ENCODE results near the gene EMC9. TPM values are rescaled to one million over a fixed set of nuclear protein-coding genes. Genes with fewer than 3 reads are reported as not detected.

Gene EMC9
- total RNA-seq, 6 donors from 2014 or later: 8.6 to 13.8 (median 12.0) TPM

DNA sequence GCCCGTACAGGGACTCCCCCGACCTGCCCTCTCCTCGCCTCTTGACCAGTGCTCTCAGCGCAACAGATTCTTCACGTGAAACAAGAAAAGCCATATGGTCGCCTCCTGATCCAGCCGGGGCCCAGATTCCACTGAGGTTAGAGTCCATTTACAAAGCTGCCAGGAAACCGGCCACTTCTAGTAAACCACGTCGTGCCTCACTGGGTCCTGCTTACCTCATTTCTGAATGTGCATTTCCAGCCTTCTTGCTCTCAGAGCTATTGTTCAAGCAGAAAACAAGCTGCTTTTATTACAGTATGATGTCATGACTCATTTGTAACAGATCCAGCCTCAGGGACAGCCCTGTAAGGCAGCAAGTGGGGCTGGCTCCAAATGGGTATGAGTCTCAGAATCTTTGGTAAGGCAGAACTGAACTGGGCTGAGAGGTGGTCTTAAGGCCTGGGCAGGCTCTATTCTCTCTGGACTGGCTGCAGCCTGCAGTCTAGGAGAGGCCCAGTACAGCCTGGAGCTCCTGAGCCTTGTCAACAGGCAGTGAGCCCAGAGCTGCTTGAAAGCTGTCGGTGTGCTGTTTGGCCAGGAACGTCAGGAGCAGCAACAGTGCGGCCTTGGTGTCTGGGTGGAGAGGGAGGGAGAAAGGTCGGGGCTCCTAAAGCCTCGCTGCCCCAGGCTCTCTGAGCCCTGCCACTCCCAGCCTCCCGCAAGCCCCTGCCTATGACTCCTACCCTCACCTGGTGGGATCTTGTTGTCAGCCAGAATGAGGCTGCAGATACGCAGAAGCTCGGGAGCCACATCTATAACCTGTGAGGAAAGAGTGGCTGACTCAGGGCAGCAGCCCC, 38.8 kb upstream of the EMC9 start:
- no peaks in the 10 kb centered on the region for H3K27me3 ChIP-seq
- no peak overlapping the region for H3K4me3 ChIP-seq
- no peaks in the 10 kb centered on the region for H3K9me3 ChIP-seq
- H3K36me3 ChIP-seq: peaks cover 14 to 98% (median 91%) of the 10 kb centered on the region in 4 donors
- DNase-seq: no peak
- no peak overlapping the region for H3K27ac ChIP-seq
- 89 to 90% methylated on average over 17 to 18 of the region's 18 CpGs for WGBS, 2 donors
- TF ChIP-seq EP300 (IDR thresholded peaks at IDR 0.05): no peak
- no peak for TF ChIP-seq POLR2AphosphoS5 (IDR thresholded peaks at IDR 0.05)
- TF ChIP-seq CTCF (IDR thresholded peaks at IDR 0.05): no peak
- TF ChIP-seq POLR2A (IDR thresholded peaks at IDR 0.05): no peak
- ATAC-seq (ENCODE audit: low FRiP score in 2 of 2): peak in 1 of 2 donors; percentile 44
- H3K4me1 ChIP-seq: no peaks in the 10 kb centered on the region

GRCh38 chr14:24179294-24179960, 38.0 kb upstream of the EMC9 start:
- Histone ChIP-seq H3K4me3 (no peak overlapping the region), H3K9me3 (no peaks in the 10 kb centered on the region), H3K4me1 (no peaks in the 10 kb centered on the region), H3K36me3 (peaks cover 14 to 95% (median 88%) of the 10 kb centered on the region in 4 donors), H3K27me3 (no peaks in the 10 kb centered on the region), H3K27ac (no peak overlapping the region)
- ATAC-seq (ENCODE audit: low FRiP score in 2 of 2) (no peak), DNase-seq (no peak)
- TF ChIP-seq EP300 (IDR thresholded peaks at IDR 0.05): no peak
- TF ChIP-seq POLR2AphosphoS5 (IDR thresholded peaks at IDR 0.05): no peak
- TF ChIP-seq POLR2A (IDR thresholded peaks at IDR 0.05): no peak
- TF ChIP-seq CTCF (IDR thresholded peaks at IDR 0.05): no peak
- 90 to 91% methylated on average over 6 to 13 of the region's 14 CpGs for WGBS, 2 donors

- 85 to 90% methylated on average over 10 to 12 of the region's 12 CpGs for WGBS, 2 donors
- Histone ChIP-seq H3K4me3 (no peak overlapping the region), H3K9me3 (no peaks in the 10 kb centered on the region), H3K36me3 (peaks cover 14 to 89% (median 83%) of the 10 kb centered on the region in 4 donors), H3K4me1 (no peaks in the 10 kb centered on the region), H3K27ac (no peak overlapping the region), H3K27me3 (no peaks in the 10 kb centered on the region)
- TF ChIP-seq POLR2A (IDR thresholded peaks at IDR 0.05) (no peak), CTCF (IDR thresholded peaks at IDR 0.05) (no peak), EP300 (IDR thresholded peaks at IDR 0.05) (no peak), POLR2AphosphoS5 (IDR thresholded peaks at IDR 0.05) (no peak)
- DNase-seq: no peak
- no peak for ATAC-seq (ENCODE audit: low FRiP score in 2 of 2)
Measured at GRCh38 chr14:24178399-24179178, 37.2 kb upstream of the EMC9 start.

GRCh38 chr14:24177891-24178290, 36.5 kb upstream of the EMC9 start:
- H3K36me3 ChIP-seq: peaks cover 14 to 89% (median 80%) of the 10 kb centered on the region in 4 donors
- no peaks in the 10 kb centered on the region for H3K9me3 ChIP-seq
- DNase-seq (peak in 1 of 2 donors; percentile 84), ATAC-seq (ENCODE audit: low FRiP score in 2 of 2) (no peak)
- no peak for TF ChIP-seq EP300 (IDR thresholded peaks at IDR 0.05)
- no peak for TF ChIP-seq CTCF (IDR thresholded peaks at IDR 0.05)
- no peak for TF ChIP-seq POLR2AphosphoS5 (IDR thresholded peaks at IDR 0.05)
- no peak for TF ChIP-seq POLR2A (IDR thresholded peaks at IDR 0.05)
- H3K27ac ChIP-seq: no peak overlapping the region
- WGBS, 2 donors: 95 to 97% methylated on average over 14 of the region's 14 CpGs
- no peak overlapping the region for H3K4me3 ChIP-seq
- H3K27me3 ChIP-seq: no peaks in the 10 kb centered on the region
- no peaks in the 10 kb centered on the region for H3K4me1 ChIP-seq

All from upper lobe of left lung (tissue), 6 donors.